Endothelial cell of umbilical vein (primary cell): ENCODE results near the gene SEPTIN3. TPM values are rescaled to one million over a fixed set of nuclear protein-coding genes. Genes with fewer than 3 reads are reported as not detected.

Experiments
- BruUV-seq: library from RNA; stranded (reverse); fragments of 400-500 nt; replicated peaks from 2 replicates; lab custom pipeline; 2021; lab: Mats Ljungman, UMichigan
- CTCF ChIA-PET: fragments of 300-600, 350-600 bp; sonication (Branson Sonifier 250); formaldehyde crosslinking; loops from one replicate; lab custom pipeline; 2021; ENCODE audit warnings: antibody characterized with exemption, inconsistent platforms; lab: Charles Lee
- POLR2A ChIA-PET: fragments of 300-600, 350-600 bp; sonication (Branson Sonifier 250); formaldehyde crosslinking; loops from one replicate; lab custom pipeline; 2021; ENCODE audit warnings: antibody characterized with exemption, inconsistent platforms; lab: Charles Lee
- DNase-seq: peaks from one replicate; pipeline ENCODE4 v3.0.0-alpha.2; 2011; ENCODE audit warnings: low read depth, low spot score
- FAIRE-seq: peaks from 2 replicates; lab custom pipeline; 2011; peaks lifted over from hg19 to GRCh38; lab: Jason Lieb, UNC
- H2AFZ ChIP-seq: 2 replicates; pipeline ENCODE4 v1.6.0; 2012; ENCODE audit warnings: low read depth, low read length, control low read depth, inconsistent platforms
- H3K27ac ChIP-seq: 2 replicates; pipeline ENCODE4 v1.5.1; 2011; ENCODE audit warnings: low read depth, mild to moderate bottlenecking, control low read depth, low read length, moderate library complexity; ENCODE audit not compliant: insufficient read depth
- H3K27me3 ChIP-seq, 2 experiments: 2 replicates each; pipeline versions ENCODE4 v1.6.0 to v1.6.1; 2011; ENCODE audit warnings: low read length in 2 of 2, mixed read lengths in 1 of 2; ENCODE audit not compliant: control insufficient read depth in 2 of 2, insufficient read depth in 2 of 2
- H3K36me3 ChIP-seq, 2 experiments: 2 replicates in 1 of 2; 3 replicates in 1 of 2; pipeline ENCODE4 v1.5.1; 2011; ENCODE audit warnings: low read length in 2 of 2, mild to moderate bottlenecking in 1 of 2, moderate library complexity in 1 of 2; ENCODE audit not compliant: control insufficient read depth in 2 of 2, insufficient read depth in 2 of 2; ENCODE audit errors: extremely low read depth in 1 of 2
- H3K4me1 ChIP-seq: 3 replicates; pipeline ENCODE4 v1.5.1; 2011; ENCODE audit warnings: mild to moderate bottlenecking, low read length; ENCODE audit not compliant: control insufficient read depth, insufficient read depth; ENCODE audit errors: extremely low read depth
- H3K4me2 ChIP-seq: 2 replicates; pipeline ENCODE4 v1.6.1; 2011; ENCODE audit warnings: low read length, control low read depth, mixed read lengths; ENCODE audit not compliant: insufficient read depth
- H3K4me3 ChIP-seq, 3 experiments: fragments of 200-600 bp in 1 of 3; sonication (generic), shearing (Covaris generic) in 1 of 3; replicated peaks in 1 of 3; 2 replicates each; pipeline ENCODE4 v1.5.1; 2011 to 2016; ENCODE audit warnings: control low read depth in 3 of 3, low read length in 3 of 3, mild to moderate bottlenecking in 2 of 3, inconsistent platforms in 1 of 3, low read depth in 1 of 3, moderate library complexity in 1 of 3; ENCODE audit not compliant: insufficient read depth in 1 of 3
- H3K79me2 ChIP-seq: 2 replicates; pipeline ENCODE4 v1.6.0; 2012; ENCODE audit warnings: low read length, inconsistent platforms; ENCODE audit not compliant: control insufficient read depth, insufficient read depth
- H3K9ac ChIP-seq: replicated peaks from 2 replicates; pipeline ENCODE3; 2011; ENCODE audit warnings: low read length, control low read depth; ENCODE audit not compliant: insufficient read depth; ENCODE audit errors: extremely low read depth
- H3K9me1 ChIP-seq: replicated peaks from 3 replicates; pipeline ENCODE4 v1.6.0; 2011; ENCODE audit warnings: mild to moderate bottlenecking, low read length; ENCODE audit not compliant: control insufficient read depth, insufficient read depth; ENCODE audit errors: extremely low read depth
- H3K9me3 ChIP-seq: replicated peaks from 2 replicates; pipeline ENCODE4 v1.5.1; 2012; ENCODE audit warnings: low read length, inconsistent platforms; ENCODE audit not compliant: control insufficient read depth, insufficient read depth
- H4K20me1 ChIP-seq: replicated peaks from 2 replicates; pipeline ENCODE3; 2011; ENCODE audit warnings: mild to moderate bottlenecking, low read length; ENCODE audit not compliant: control insufficient read depth, insufficient read depth; ENCODE audit errors: extremely low read depth
- EZH2 ChIP-seq: IDR thresholded peaks from 2 replicates; pipeline ENCODE4 v1.6.1; 2012; ENCODE audit warnings: borderline replicate concordance, low read depth, mild to moderate bottlenecking, moderate library complexity, low read length, inconsistent platforms; ENCODE audit not compliant: severe bottlenecking
- FOS ChIP-seq: IDR thresholded peaks from 2 replicates; pipeline ENCODE4 v1.6.1; 2011; ENCODE audit warnings: mild to moderate bottlenecking, low read length, moderate library complexity, borderline replicate concordance; ENCODE audit not compliant: insufficient read depth
- GATA2 ChIP-seq: IDR thresholded peaks from 2 replicates; pipeline ENCODE4 v1.7.0; 2011; ENCODE audit warnings: low read depth, mild to moderate bottlenecking, moderate library complexity, mixed read lengths, low read length; ENCODE audit not compliant: insufficient read length, insufficient read depth
- JUN ChIP-seq: IDR thresholded peaks from 2 replicates; pipeline ENCODE4 v1.6.1; 2011; ENCODE audit warnings: borderline replicate concordance, low read depth; ENCODE audit not compliant: insufficient read length, insufficient read depth
- POLR2AphosphoS5 ChIP-seq: IDR thresholded peaks from 2 replicates; pipeline ENCODE4 v1.6.1; 2012; ENCODE audit warnings: low read depth, mild to moderate bottlenecking, control low read depth, low read length, moderate library complexity; ENCODE audit not compliant: insufficient read depth
- dilution Hi-C: fragments of 300-500 bp; cut with MboI; formaldehyde crosslinking; loops from one replicate; pipeline ENCODE4 v1.15.0; 2019; ENCODE audit warnings: low sequenced_read_pairs; ENCODE audit not compliant: extremely low pct_ligation_motif_present
- intact Hi-C: fragments of 100-400 bp; cut with micrococcal nuclease; formaldehyde crosslinking; loops from one replicate; pipeline ENCODE4 v1.10.0; 2022
- polyA plus RNA-seq, 4 experiments: library from polyadenylated mRNA; depleted of rRNA in 3 of 4; stranded (reverse) in 3 of 4; unstranded in 1 of 4; fragments of >200 nt; gene quantifications; 2 replicates each; pipeline versions ENCODE4 v1.2.1 to v1.2.3, GENCODE V29; 2011 to 2012; ENCODE audit warnings: missing spikeins in 1 of 4
- total RNA-seq: library from RNA; stranded (reverse); gene quantifications from 2 replicates; pipeline ENCODE4 v1.2.3, GENCODE V29; 2021
- TF ChIP-seq, protein P1 (sequence below), 2 donors: IDR thresholded peaks; 1 replicate in 1 of 2; 2 replicates in 1 of 2; pipeline ENCODE4 v1.5.1; 2011; ENCODE audit warnings: low read length in 2 of 2, mild to moderate bottlenecking in 2 of 2, moderate library complexity in 2 of 2, control low read depth in 1 of 2, inconsistent platforms in 1 of 2, low read depth in 1 of 2; ENCODE audit not compliant: insufficient read depth in 1 of 2; ENCODE audit errors: extremely low read depth in 1 of 2

The SEPTIN3 gene
- total and polyA plus RNA-seq, 2 donors (not counting 3 experiments of a cell fraction or from before 2014, with no cell fraction given) = 0.08 to 0.18 TPM

GRCh38 chr22:41971431-41971830 lies 2.2 kb downstream of the SEPTIN3 start:
- FAIRE-seq (no peak), DNase-seq (no peak)
- intact Hi-C loops (no loop called here), dilution Hi-C loops (no loop called here)
- TF ChIP-seq GATA2 (no peak), EZH2 (no peak), FOS (no peak), POLR2AphosphoS5 (no peak), JUN (no peak)
- TF ChIP-seq, protein P1, sequence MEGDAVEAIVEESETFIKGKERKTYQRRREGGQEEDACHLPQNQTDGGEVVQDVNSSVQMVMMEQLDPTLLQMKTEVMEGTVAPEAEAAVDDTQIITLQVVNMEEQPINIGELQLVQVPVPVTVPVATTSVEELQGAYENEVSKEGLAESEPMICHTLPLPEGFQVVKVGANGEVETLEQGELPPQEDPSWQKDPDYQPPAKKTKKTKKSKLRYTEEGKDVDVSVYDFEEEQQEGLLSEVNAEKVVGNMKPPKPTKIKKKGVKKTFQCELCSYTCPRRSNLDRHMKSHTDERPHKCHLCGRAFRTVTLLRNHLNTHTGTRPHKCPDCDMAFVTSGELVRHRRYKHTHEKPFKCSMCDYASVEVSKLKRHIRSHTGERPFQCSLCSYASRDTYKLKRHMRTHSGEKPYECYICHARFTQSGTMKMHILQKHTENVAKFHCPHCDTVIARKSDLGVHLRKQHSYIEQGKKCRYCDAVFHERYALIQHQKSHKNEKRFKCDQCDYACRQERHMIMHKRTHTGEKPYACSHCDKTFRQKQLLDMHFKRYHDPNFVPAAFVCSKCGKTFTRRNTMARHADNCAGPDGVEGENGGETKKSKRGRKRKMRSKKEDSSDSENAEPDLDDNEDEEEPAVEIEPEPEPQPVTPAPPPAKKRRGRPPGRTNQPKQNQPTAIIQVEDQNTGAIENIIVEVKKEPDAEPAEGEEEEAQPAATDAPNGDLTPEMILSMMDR (IDR thresholded peaks at IDR 0.05; ENCODE audit: extremely low read depth in 1 of 2, insufficient read depth in 1 of 2, low read depth in 1 of 2, low read length in 2 of 2) = no peak
- Histone ChIP-seq H3K9ac (no peak overlapping the region), H3K27ac (no peak overlapping the region), H4K20me1 (no peaks in the 10 kb centered on the region), H3K36me3 (no peaks in the 10 kb centered on the region), H3K9me3 (no peaks in the 10 kb centered on the region), H3K4me3 (no peak overlapping the region), H3K4me2 (no peak overlapping the region), H2AFZ (no peak overlapping the region), H3K4me1 (peaks cover 6% of the 10 kb centered on the region), H3K79me2 (no peaks in the 10 kb centered on the region), H3K27me3 (peaks cover 12 to 18% of the 10 kb centered on the region in 2 experiments), H3K9me1 (no peaks in the 10 kb centered on the region)
- no TSS peak for BruUV-seq
- ChIA-PET POLR2A (no interaction called here), CTCF (interaction anchor here (1.1 to 1.7 kb wide), 3 partner anchors 9 to 473 kb away, joined by 3 to 8 read pairs (median 3); no protein-coding TSS in a partner anchor)
